ENCODE measurements around the gene OCA2.

The OCA2 gene

GRCh38 chr15:28122038-28122949 is 23.2 kb upstream of the OCA2 start:
- no peak for TF ChIP-seq CTCF (IDR thresholded peaks at IDR 0.05)

DNA sequence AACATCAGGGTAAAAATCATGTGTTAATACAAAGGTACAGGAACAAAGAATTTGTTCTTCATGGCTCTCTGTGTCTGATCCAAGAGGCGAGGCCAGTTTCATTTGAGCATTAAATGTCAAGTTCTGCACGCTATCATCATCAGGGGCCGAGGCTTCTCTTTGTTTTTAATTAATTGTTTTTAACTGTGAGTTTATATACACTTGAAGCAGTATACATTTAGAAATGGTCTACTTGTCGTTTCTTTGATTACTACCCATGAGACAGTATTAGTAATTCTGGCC is 21.2 kb upstream of the OCA2 start:
- TF ChIP-seq CTCF (IDR thresholded peaks at IDR 0.05): no peak

GRCh38 chr15:28118531-28118930 is 19.4 kb upstream of the OCA2 start:
- TF ChIP-seq CTCF (IDR thresholded peaks at IDR 0.05): no peak

- TF ChIP-seq CTCF (IDR thresholded peaks at IDR 0.05): no peak
These were observed 19.0 kb upstream of the OCA2 start for GRCh38 chr15:28118083-28118482.

- TF ChIP-seq CTCF (IDR thresholded peaks at IDR 0.05): no peak
These were observed 18.4 kb upstream of the OCA2 start for GRCh38 chr15:28117432-28117990.

DNA sequence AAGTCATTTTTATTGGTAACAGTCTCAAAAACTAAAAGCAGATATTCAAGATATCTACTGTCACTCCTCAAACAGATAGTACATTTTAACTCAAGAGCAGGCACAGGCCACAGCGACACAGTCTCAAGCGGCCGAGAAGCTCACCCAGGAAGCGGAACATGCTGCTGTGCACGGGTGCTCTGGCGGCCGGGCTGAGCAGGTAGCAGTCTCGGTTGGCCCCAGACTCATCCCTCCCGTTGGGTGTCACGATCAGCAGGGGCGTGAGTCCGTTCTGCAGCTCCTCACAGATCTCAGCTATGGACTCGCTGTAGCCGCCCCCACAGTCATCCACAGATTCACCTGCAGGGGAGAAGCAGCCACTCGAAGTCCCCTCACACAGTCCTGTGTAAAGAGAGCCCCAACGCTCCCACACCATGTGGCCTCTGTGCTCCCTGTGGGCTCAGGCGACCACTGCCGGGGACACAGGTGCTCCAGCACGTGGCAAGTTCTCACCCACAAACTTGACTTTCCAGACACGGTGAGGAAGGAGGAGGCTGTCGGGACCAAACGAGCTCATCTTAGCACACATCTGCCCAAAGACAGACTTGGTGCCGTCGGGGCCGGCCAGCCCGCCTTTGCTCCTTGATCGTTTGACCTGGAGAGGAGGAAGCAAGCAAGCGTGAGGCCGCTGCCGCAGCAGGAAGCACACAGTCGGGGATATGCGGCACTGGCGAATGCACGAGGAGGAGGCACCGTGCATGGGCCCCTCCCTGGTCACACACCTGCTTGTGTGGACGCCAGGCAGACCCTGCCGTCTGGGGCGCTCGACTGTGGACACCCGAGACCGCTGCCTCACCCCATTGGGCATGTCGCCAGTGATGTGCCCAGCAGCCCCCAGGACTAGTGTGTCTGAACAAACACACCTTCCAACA is 17.7 kb upstream of the OCA2 start:
- no peak for TF ChIP-seq CTCF (IDR thresholded peaks at IDR 0.05)

- no peak for TF ChIP-seq CTCF (IDR thresholded peaks at IDR 0.05)
These were observed 16.8 kb upstream of the OCA2 start for GRCh38 chr15:28115871-28116270.
